H9 (cell line): ENCODE measurements around the gene SAP25. TPM values are rescaled to one million over a fixed set of nuclear protein-coding genes. Genes with fewer than 3 reads are reported as not detected.
A peak's percentile ranks its signal among the peaks of the same experiment; 100 is the strongest.

Experiments used
- DNase-seq: peaks from one replicate; pipeline ENCODE4 v3.0.0-alpha.2; 2017
- H2AFZ ChIP-seq: one replicate; pipeline ENCODE4 v1.6.1; 2013; ENCODE audit warnings: mild to moderate bottlenecking, low read length, control low read depth, moderate library complexity
- H2AK5ac ChIP-seq: 2 replicates; pipeline ENCODE4 v1.6.1; 2013; ENCODE audit warnings: low read length, control low read depth, mixed read lengths; ENCODE audit not compliant: insufficient read length
- H2BK120ac ChIP-seq: one replicate; pipeline ENCODE4 v1.6.1; 2013; ENCODE audit warnings: low read depth, mild to moderate bottlenecking, low read length, control low read depth, inconsistent platforms; ENCODE audit not compliant: poor library complexity, severe bottlenecking
- H2BK12ac ChIP-seq: 2 replicates; pipeline ENCODE4 v1.6.1; 2013; ENCODE audit warnings: low read length, control low read depth, mixed read lengths, low read depth; ENCODE audit not compliant: insufficient read length
- H2BK15ac ChIP-seq: 2 replicates; pipeline ENCODE4 v1.6.1; 2013; ENCODE audit warnings: low read depth, low read length, control low read depth
- H2BK20ac ChIP-seq: one replicate; pipeline ENCODE4 v1.6.1; 2013; ENCODE audit warnings: low read depth, mild to moderate bottlenecking, low read length, control low read depth, inconsistent platforms; ENCODE audit not compliant: poor library complexity, severe bottlenecking
- H2BK5ac ChIP-seq: 2 replicates; pipeline ENCODE4 v1.6.1; 2013; ENCODE audit warnings: low read length, control low read depth, mixed read lengths; ENCODE audit not compliant: insufficient read length
- H3K14ac ChIP-seq: 2 replicates; pipeline ENCODE4 v1.6.1; 2013; ENCODE audit warnings: low read length, control low read depth; ENCODE audit not compliant: insufficient read depth
- H3K18ac ChIP-seq: 2 replicates; pipeline ENCODE4 v1.6.1; 2013; ENCODE audit warnings: low read depth, mild to moderate bottlenecking, mixed read lengths, low read length, control low read depth; ENCODE audit not compliant: insufficient read length
- H3K23ac ChIP-seq: 2 replicates; pipeline ENCODE4 v1.6.1; 2013; ENCODE audit warnings: low read length, control low read depth, mixed read lengths, low read depth; ENCODE audit not compliant: insufficient read length
- H3K23me2 ChIP-seq: 2 replicates; pipeline ENCODE4 v1.6.1; 2013; ENCODE audit warnings: low read depth, mild to moderate bottlenecking, mixed read lengths, low read length, control low read depth; ENCODE audit not compliant: insufficient read length, poor library complexity, severe bottlenecking
- H3K27ac ChIP-seq: 2 replicates; pipeline ENCODE4 v1.5.1; 2013; ENCODE audit warnings: low read length, control low read depth, mixed read lengths, low read depth; ENCODE audit not compliant: insufficient read length
- H3K27me3 ChIP-seq: 2 replicates; pipeline ENCODE4 v1.6.1; 2013; ENCODE audit warnings: low read length, control low read depth, inconsistent platforms; ENCODE audit not compliant: insufficient read depth
- H3K4ac ChIP-seq: 2 replicates; pipeline ENCODE4 v1.6.1; 2013; ENCODE audit warnings: low read depth, mild to moderate bottlenecking, control low read depth, inconsistent platforms, low read length, moderate library complexity
- H3K4me1 ChIP-seq: 2 replicates; pipeline ENCODE4 v1.6.1; 2013; ENCODE audit warnings: low read length, control low read depth, inconsistent platforms; ENCODE audit not compliant: insufficient read depth
- H3K4me2 ChIP-seq: 2 replicates; pipeline ENCODE4 v1.6.1; 2013; ENCODE audit warnings: low read length, control low read depth, mixed read lengths; ENCODE audit not compliant: insufficient read length, insufficient read depth
- H3K56ac ChIP-seq: 2 replicates; pipeline ENCODE4 v1.6.1; 2013; ENCODE audit warnings: low read depth, mild to moderate bottlenecking, mixed read lengths, low read length, control low read depth; ENCODE audit not compliant: insufficient read length
- H3K79me1 ChIP-seq: 2 replicates; pipeline ENCODE4 v1.6.1; 2013; ENCODE audit warnings: low read depth, mild to moderate bottlenecking, moderate library complexity, low read length, control low read depth, inconsistent platforms; ENCODE audit not compliant: insufficient read depth, poor library complexity, severe bottlenecking
- H3K79me2 ChIP-seq: 2 replicates; pipeline ENCODE4 v1.6.1; 2013; ENCODE audit warnings: low read length, control low read depth, inconsistent platforms; ENCODE audit not compliant: insufficient read depth
- H3K9ac ChIP-seq: 2 replicates; pipeline ENCODE4 v1.6.1; 2013; ENCODE audit warnings: low read length, control low read depth, mixed read lengths; ENCODE audit not compliant: insufficient read length; ENCODE audit errors: extremely low read depth
- H3K9me3 ChIP-seq: one replicate; pipeline ENCODE4 v1.6.1; 2013; ENCODE audit warnings: low read depth, low read length, inconsistent platforms; ENCODE audit not compliant: control insufficient read depth
- H3T11ph ChIP-seq: one replicate; pipeline ENCODE4 v1.6.1; 2013; ENCODE audit warnings: mild to moderate bottlenecking, low read length, control low read depth, inconsistent platforms
- H4K20me1 ChIP-seq: one replicate; pipeline ENCODE4 v1.6.1; 2013; ENCODE audit not compliant: control insufficient read depth, insufficient read length, insufficient read depth
- H4K5ac ChIP-seq: 2 replicates; pipeline ENCODE4 v1.6.1; 2013; ENCODE audit warnings: low read depth, mild to moderate bottlenecking, mixed read lengths, low read length, control low read depth; ENCODE audit not compliant: insufficient read length
- H4K8ac ChIP-seq: replicated peaks from 2 replicates; pipeline ENCODE4 v1.6.1; 2013; ENCODE audit warnings: low read length, control low read depth, mixed read lengths, low read depth; ENCODE audit not compliant: insufficient read length
- H4K91ac ChIP-seq: 2 replicates; pipeline ENCODE4 v1.6.1; 2013; ENCODE audit warnings: low read depth, mild to moderate bottlenecking, moderate library complexity, mixed read lengths, low read length, control low read depth; ENCODE audit not compliant: insufficient read length
- H3K27ac Mint-ChIP-seq, 3 experiments: 2 replicates in 2 of 3; 3 replicates in 1 of 3; pipeline ENCODE4 v1.8.0; 2020 to 2021; ENCODE audit warnings: mixed read lengths in 3 of 3, mild to moderate bottlenecking in 1 of 3, moderate library complexity in 1 of 3
- H3K27me3 Mint-ChIP-seq: 2 replicates; pipeline ENCODE4 v1.8.0; 2021; ENCODE audit warnings: low read depth, mild to moderate bottlenecking, moderate library complexity, mixed read lengths
- H3K36me3 Mint-ChIP-seq, 3 experiments: 2 replicates in 2 of 3; 3 replicates in 1 of 3; pipeline ENCODE4 v1.8.0; 2020 to 2021; ENCODE audit warnings: low read depth in 3 of 3, mixed read lengths in 3 of 3; ENCODE audit not compliant: insufficient read depth in 1 of 3
- H3K4me1 Mint-ChIP-seq, 2 experiments: 2 replicates each; pipeline ENCODE4 v1.8.0; 2020; ENCODE audit warnings: mixed read lengths in 2 of 2
- H3K4me3 Mint-ChIP-seq, 2 experiments: 2 replicates in 1 of 2; 3 replicates in 1 of 2; pipeline ENCODE4 v1.8.0; 2020 to 2021; ENCODE audit warnings: mild to moderate bottlenecking in 2 of 2, mixed read lengths in 2 of 2, moderate library complexity in 1 of 2
- H3K9me3 Mint-ChIP-seq, 2 experiments: 2 replicates in 1 of 2; 3 replicates in 1 of 2; pipeline ENCODE4 v1.8.0; 2020; ENCODE audit warnings: mild to moderate bottlenecking in 2 of 2, mixed read lengths in 2 of 2, moderate library complexity in 1 of 2
- WGBS: extraction: QIAGEN DNeasy Blood & Tissue Kit; methylation state at CpG from one replicate; pipeline ENCODE4 v1.1.7; 2013; ENCODE audit warnings: missing lambda C conversion rate, low lambda C conversion rate, mixed read lengths; ENCODE audit not compliant: insufficient read length; ENCODE audit errors: extremely low coverage; 5-methylcytosine and 5-hydroxymethylcytosine counted together
- total RNA-seq: library from RNA; stranded (reverse); gene quantifications from 2 replicates; pipeline ENCODE4 v1.2.1, GENCODE V29; 2021
- TF ChIP-seq, protein P1 (sequence below): fragments of 200-600 bp; sonication (generic); conservative IDR thresholded peaks from 3 replicates; pipeline ENCODE4 v1.8.0; 2021; ENCODE audit warnings: antibody characterized with exemption, mild to moderate bottlenecking

The SAP25 gene
- total RNA-seq, 1 experiment from 2014 or later: 4.2 TPM

DNA sequence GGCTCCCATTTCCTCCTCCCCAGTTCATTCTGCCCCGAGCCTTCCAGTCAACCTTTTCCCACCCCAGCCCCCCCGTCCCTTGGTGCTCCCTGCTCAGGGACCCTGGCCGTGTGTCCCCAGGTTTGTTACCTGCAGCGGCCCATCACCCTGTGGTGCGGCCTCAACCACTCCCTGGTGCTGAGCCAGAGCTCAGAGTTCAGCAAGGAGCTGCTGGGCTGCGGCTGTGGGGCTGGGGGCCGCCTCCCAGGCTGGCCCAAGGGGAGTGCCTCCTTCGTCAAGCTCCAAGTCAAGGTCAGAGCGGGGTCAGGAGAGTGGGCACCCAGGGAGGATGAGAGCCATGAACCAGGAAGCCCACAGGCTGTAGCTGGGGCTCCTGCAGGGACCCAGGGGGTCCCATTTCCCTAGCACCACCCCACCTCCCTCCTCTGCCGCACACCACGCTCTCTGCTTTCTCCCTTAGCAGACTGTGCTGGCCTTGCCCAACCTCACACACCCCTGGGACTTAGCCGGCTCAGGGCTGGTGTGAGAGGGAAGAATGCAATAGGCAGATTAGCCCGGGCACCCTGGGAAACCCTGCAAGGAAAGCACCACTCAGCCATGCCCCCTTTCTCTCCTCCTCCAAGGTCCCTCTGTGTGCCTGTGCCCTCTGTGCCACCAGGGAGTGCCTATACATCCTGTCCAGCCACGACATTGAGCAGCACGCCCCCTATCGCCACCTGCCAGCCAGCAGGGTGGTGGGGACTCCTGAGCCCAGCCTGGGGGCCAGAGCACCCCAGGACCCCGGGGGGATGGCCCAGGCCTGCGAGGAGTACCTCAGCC lies 26.4 kb upstream of the SAP25 start:
- peaks cover 4% of the 10 kb centered on the region; the same call in 1 of the 2 replicates for H3K4me1 ChIP-seq
- H3K23me2 ChIP-seq: peaks cover 27% of the 10 kb centered on the region
- no peak overlapping the region for H4K91ac ChIP-seq
- no peak overlapping the region for H2BK15ac ChIP-seq
- no peak overlapping the region; the same call in 1 of the 2 replicates for H3K14ac ChIP-seq
- no peak overlapping the region for H2BK20ac ChIP-seq
- Mint-ChIP-seq H3K9me3 (no peaks in the 10 kb centered on the region), H3K4me1 (peaks cover 25 to 33% of the 10 kb centered on the region in 2 experiments), H3K4me3 (peak overlapping the region in 1 of 2 experiments; percentile 14; a peak in 1 of 5 replicates), H3K27ac (peak overlapping the region in 1 of 3 experiments; percentile 24; a peak in 1 of 7 replicates), H3K27me3 (peaks cover 10% of the 10 kb centered on the region), H3K36me3 (peaks cover 5 to 42% (median 9%) of the 10 kb centered on the region in 3 experiments; a peak in 5 of 7 replicates)
- H3K18ac ChIP-seq: no peak overlapping the region
- TF ChIP-seq, protein P1, sequence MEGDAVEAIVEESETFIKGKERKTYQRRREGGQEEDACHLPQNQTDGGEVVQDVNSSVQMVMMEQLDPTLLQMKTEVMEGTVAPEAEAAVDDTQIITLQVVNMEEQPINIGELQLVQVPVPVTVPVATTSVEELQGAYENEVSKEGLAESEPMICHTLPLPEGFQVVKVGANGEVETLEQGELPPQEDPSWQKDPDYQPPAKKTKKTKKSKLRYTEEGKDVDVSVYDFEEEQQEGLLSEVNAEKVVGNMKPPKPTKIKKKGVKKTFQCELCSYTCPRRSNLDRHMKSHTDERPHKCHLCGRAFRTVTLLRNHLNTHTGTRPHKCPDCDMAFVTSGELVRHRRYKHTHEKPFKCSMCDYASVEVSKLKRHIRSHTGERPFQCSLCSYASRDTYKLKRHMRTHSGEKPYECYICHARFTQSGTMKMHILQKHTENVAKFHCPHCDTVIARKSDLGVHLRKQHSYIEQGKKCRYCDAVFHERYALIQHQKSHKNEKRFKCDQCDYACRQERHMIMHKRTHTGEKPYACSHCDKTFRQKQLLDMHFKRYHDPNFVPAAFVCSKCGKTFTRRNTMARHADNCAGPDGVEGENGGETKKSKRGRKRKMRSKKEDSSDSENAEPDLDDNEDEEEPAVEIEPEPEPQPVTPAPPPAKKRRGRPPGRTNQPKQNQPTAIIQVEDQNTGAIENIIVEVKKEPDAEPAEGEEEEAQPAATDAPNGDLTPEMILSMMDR: peak; percentile 48
- H2BK5ac ChIP-seq: no peak overlapping the region
- no CpG with 5 or more reads among the region's 18 CpGs for WGBS
- H4K20me1 ChIP-seq: no peaks in the 10 kb centered on the region
- H3K79me2 ChIP-seq: no peaks in the 10 kb centered on the region
- H3K56ac ChIP-seq: no peak overlapping the region
- H2AFZ ChIP-seq: no peak overlapping the region
- H2BK12ac ChIP-seq: no peak overlapping the region
- H3K79me1 ChIP-seq: no peaks in the 10 kb centered on the region
- H3K9ac ChIP-seq: no peak overlapping the region
- H2BK120ac ChIP-seq: no peak overlapping the region
- no peak for DNase-seq
- H2AK5ac ChIP-seq: no peak overlapping the region
- no peak overlapping the region for H3K4me2 ChIP-seq
- no peak overlapping the region for H3T11ph ChIP-seq
- no peaks in the 10 kb centered on the region for H3K9me3 ChIP-seq
- no peak overlapping the region for H3K27ac ChIP-seq
- H4K8ac ChIP-seq: no peak overlapping the region
- H3K27me3 ChIP-seq: no peaks in the 10 kb centered on the region
- no peak overlapping the region for H3K4ac ChIP-seq
- no peak overlapping the region for H4K5ac ChIP-seq
- no peak overlapping the region for H3K23ac ChIP-seq
